SK-N-SH treated with all-trans-retinoic acid at 6 μM for 48 hours (cell line): ENCODE data around the gene MTUS2.
"Not testable (repeated sequence)": the region's sequence is repeated elsewhere in the genome, so short reads cannot be mapped to it uniquely, and the experiment has no call there.

Source experiments
- ATAC-seq: fragments of 200-7000 bp; cut with Tn5 transposase; 3 replicates; pipeline ENCODE4 v1.9.1; 2020; ENCODE audit warnings: mild to moderate bottlenecking, moderate library complexity
- ARNTL ChIP-seq: fragments of 450-650 bp; formaldehyde crosslinking; IDR thresholded peaks from 2 replicates; pipeline ENCODE4 v1.5.0; 2020; ENCODE audit warnings: low read depth, mild to moderate bottlenecking, moderate library complexity, borderline replicate concordance
- BACH2 ChIP-seq: fragments of 250-450 bp; sonication (Bioruptor Pico); IDR thresholded peaks from 2 replicates; pipeline ENCODE4 v1.9.0; 2021; ENCODE audit warnings: mild to moderate bottlenecking, borderline replicate concordance
- CREB5 ChIP-seq: fragments of 250-450 bp; sonication (Bioruptor Pico); IDR thresholded peaks from 2 replicates; pipeline ENCODE4 v1.5.1; 2020; ENCODE audit warnings: low read depth, mild to moderate bottlenecking, moderate library complexity
- CSDC2 ChIP-seq: fragments of 250-450 bp; sonication (Bioruptor Pico); IDR thresholded peaks from 2 replicates; pipeline ENCODE4 v1.5.0; 2020; ENCODE audit warnings: mild to moderate bottlenecking, moderate library complexity
- CSRNP3 ChIP-seq: fragments of 250-450 bp; sonication (Bioruptor Pico); IDR thresholded peaks from 2 replicates; pipeline ENCODE4 v1.5.1; 2021; ENCODE audit warnings: mild to moderate bottlenecking, moderate library complexity
- ESRRG ChIP-seq: fragments of 250-450 bp; sonication (Bioruptor Pico); IDR thresholded peaks from 2 replicates; pipeline ENCODE4 v1.6.1; 2021; ENCODE audit warnings: mild to moderate bottlenecking
- PATZ1 ChIP-seq: fragments of 250-450 bp; sonication (Bioruptor Pico); IDR thresholded peaks from 2 replicates; pipeline ENCODE4 v1.8.0; 2020; ENCODE audit warnings: mild to moderate bottlenecking, moderate library complexity, borderline replicate concordance
- POU6F1 ChIP-seq: fragments of 250-450 bp; sonication (Bioruptor Pico); IDR thresholded peaks from 2 replicates; pipeline ENCODE4 v1.8.0; 2021; ENCODE audit warnings: low read depth, mild to moderate bottlenecking, moderate library complexity, borderline replicate concordance
- RARB ChIP-seq: fragments of 250-450 bp; sonication (Bioruptor Pico); IDR thresholded peaks from 2 replicates; pipeline ENCODE4 v1.8.0; 2021; ENCODE audit warnings: mild to moderate bottlenecking, moderate library complexity
- SNAI2 ChIP-seq: fragments of 250-450 bp; sonication (Bioruptor Pico); IDR thresholded peaks from 2 replicates; pipeline ENCODE4 v1.5.0; 2020; ENCODE audit warnings: mild to moderate bottlenecking, moderate library complexity
- TCF4 ChIP-seq: fragments of 250-450 bp; sonication (Bioruptor Pico); IDR thresholded peaks from 2 replicates; pipeline ENCODE4 v1.8.0; 2021; ENCODE audit warnings: mild to moderate bottlenecking, moderate library complexity, borderline replicate concordance
- ZC3H10 ChIP-seq: fragments of 250-450 bp; sonication (Bioruptor Pico); IDR thresholded peaks from 2 replicates; pipeline ENCODE4 v1.5.1; 2021; ENCODE audit warnings: mild to moderate bottlenecking, moderate library complexity
- ZFP3 ChIP-seq: fragments of 250-450 bp; sonication (Bioruptor Pico); IDR thresholded peaks from 2 replicates; pipeline ENCODE4 v1.5.0; 2020; ENCODE audit warnings: mild to moderate bottlenecking, moderate library complexity
- ZFP30 ChIP-seq: fragments of 450-650 bp; formaldehyde crosslinking; IDR thresholded peaks from 2 replicates; pipeline ENCODE4 v1.5.0; 2022; ENCODE audit warnings: mild to moderate bottlenecking, moderate library complexity
- ZNF565 ChIP-seq: fragments of 450-650 bp; formaldehyde crosslinking; conservative IDR thresholded peaks from 2 replicates; pipeline ENCODE4 v1.5.0; 2020; ENCODE audit warnings: low read depth, mild to moderate bottlenecking, moderate library complexity
- ZNF70 ChIP-seq: fragments of 450-650 bp; formaldehyde crosslinking; IDR thresholded peaks from 2 replicates; pipeline ENCODE4 v1.5.0; 2020; ENCODE audit warnings: mild to moderate bottlenecking, moderate library complexity

Gene MTUS2

GRCh38 chr13:29328501-29328900 lies 508.4 kb downstream of the MTUS2 start:
- no peak for TF ChIP-seq POU6F1 (CRISPR knock-in tag)
- TF ChIP-seq ZC3H10, result no peak
- TF ChIP-seq SNAI2, result no peak
- TF ChIP-seq BACH2, result no peak
- no peak for TF ChIP-seq RARB
- TF ChIP-seq ZFP3, result no peak
- no peak for TF ChIP-seq ZNF565
- TF ChIP-seq ZFP30 (CRISPR knock-in tag), result no peak
- no peak for TF ChIP-seq CREB5 (CRISPR knock-in tag)
- no peak for TF ChIP-seq ZNF70 (CRISPR knock-in tag)
- TF ChIP-seq CSRNP3, result no peak
- TF ChIP-seq PATZ1 (CRISPR knock-in tag), result no peak
- no peak for TF ChIP-seq CSDC2
- ATAC-seq, result no peak

GRCh38 chr13:29336356-29336755 lies 516.2 kb downstream of the MTUS2 start:
- ATAC-seq, result no peak
- no peak for TF ChIP-seq CREB5 (CRISPR knock-in tag)
- no peak for TF ChIP-seq ARNTL (CRISPR knock-in tag)

GRCh38 chr13:29339386-29340272 lies 519.5 kb downstream of the MTUS2 start:
- TF ChIP-seq ZNF565 (no peak), ZNF70 (CRISPR knock-in tag) (no peak), ESRRG (CRISPR knock-in tag) (no peak), CSDC2 (no peak), PATZ1 (CRISPR knock-in tag) (no peak), TCF4 (no peak)

GRCh38 chr13:29345860-29346582 lies 525.9 kb downstream of the MTUS2 start:
- ATAC-seq, result not testable (repeated sequence)

More at GRCh38 chr13:29339386-29340272, 519.5 kb downstream of the MTUS2 start:
- no peak for ATAC-seq
